GM19468 (cell line): ENCODE data around the gene TBC1D22A.

Experiments used
- ATAC-seq: cut with Tn5 transposase; IDR thresholded peaks from one replicate; pipeline ENCODE4 v1.9.1; 2021; ENCODE audit warnings: mild to moderate bottlenecking, moderate library complexity, moderate number of reproducible peaks; ENCODE audit not compliant: unreplicated experiment; ENCODE audit errors: extremely low read depth

Gene TBC1D22A

GRCh38 chr22:47098121-47098520 lies 335.7 kb downstream of the TBC1D22A start:
- no peak for ATAC-seq

DNA sequence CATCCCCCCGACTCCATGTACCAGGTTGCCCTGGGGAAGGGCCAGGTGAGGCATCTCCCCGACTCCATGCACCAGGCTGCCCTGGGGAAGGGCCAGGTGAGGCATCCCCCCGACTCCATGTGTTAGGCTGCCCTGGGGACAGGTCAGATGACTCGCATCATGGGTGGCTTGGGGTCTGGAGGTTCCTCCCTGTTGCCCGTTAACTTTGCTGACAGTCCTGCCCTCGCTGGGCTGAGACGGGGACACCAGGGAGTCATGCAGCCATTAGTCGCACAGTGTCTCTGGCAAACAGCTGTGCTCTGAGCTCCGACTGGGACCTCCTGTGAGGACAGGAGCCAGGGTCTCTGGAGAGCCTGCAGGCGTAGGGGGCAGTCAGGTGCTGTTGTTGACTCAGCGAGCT lies 336.1 kb downstream of the TBC1D22A start:
- ATAC-seq = no peak

- ATAC-seq = no peak
Observed at GRCh38 chr22:47100019-47100418, 337.6 kb downstream of the TBC1D22A start.

DNA sequence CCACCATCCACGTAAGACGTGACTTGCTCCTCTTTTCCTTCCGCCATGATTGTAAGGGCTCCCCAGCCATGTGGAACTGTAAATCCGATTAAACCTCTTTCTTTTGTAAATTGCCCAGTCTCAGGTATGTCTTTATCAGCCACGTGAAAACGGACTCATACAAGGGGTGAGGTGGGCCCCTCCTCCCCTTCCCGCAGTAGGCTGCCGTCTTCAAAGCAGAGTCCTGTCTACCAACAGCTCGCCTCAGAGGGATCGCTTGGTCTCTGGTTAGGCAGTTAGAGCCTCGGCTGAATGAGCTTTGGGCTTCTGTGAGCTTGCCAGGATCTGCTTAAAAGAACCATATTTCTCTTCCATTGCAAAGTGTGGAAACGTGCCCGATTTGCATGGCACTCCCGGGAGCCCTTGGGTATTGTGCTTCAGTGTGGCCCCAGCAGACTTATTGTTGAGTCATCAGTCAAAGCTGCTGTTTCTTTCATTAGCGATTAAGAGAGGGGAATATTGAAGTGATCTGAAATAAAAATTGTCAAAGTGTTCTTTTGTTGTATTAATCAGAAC lies 338.3 kb downstream of the TBC1D22A start:
- ATAC-seq = no peak

DNA sequence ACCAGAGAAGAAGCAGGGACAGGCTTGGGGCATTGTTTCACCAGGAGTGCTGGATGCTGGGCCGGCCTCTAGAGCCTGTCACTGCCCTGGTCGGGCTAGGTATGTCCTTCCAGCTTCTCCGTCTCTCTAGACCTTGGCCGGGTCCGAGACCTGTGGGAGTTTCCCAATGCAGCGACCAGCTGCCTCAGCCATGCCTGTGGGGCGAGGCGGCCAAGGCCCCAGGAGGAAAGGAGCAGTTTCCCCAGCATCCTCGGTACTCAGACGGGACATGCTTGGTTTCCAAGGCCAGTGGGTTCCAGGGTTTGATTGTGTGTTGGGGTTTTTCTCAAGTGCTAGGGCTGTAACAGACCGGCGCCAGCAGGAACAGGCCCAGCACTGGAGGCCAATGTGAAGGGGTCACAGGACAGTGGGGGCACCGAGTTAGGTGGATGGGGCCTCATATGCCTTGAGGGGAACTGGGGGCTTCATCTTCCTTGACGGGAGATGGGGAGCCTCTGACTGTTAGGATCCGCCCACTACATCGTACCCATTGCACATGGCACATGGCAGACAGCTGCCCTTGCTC lies 339.0 kb downstream of the TBC1D22A start:
- no peak for ATAC-seq

GRCh38 chr22:47102081-47102480 lies 339.6 kb downstream of the TBC1D22A start:
- ATAC-seq = no peak

- no peak for ATAC-seq
Observed at GRCh38 chr22:47102648-47103047, 340.2 kb downstream of the TBC1D22A start.

GRCh38 chr22:47105085-47105484 lies 342.6 kb downstream of the TBC1D22A start:
- no peak for ATAC-seq

DNA sequence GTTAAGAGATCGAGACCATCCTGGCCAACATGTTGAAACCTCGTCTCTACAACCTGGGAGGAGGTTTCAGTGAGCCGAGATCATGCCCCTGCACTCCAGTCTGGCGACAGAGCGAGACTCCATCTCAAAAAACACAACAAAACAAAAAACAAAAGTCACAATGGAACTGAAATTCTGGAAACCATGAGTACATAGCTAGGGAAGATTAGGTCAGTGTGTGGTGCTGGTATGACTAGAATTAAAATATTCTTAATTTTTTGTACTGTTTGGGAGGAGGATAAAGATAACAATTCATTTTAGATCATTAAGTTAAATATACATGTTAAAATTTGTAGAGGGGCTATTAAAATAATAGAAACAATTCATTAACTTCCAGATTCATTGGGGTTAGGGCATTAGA lies 344.4 kb downstream of the TBC1D22A start:
- no peak for ATAC-seq

- ATAC-seq = no peak
Observed at GRCh38 chr22:47107431-47107830, 345.0 kb downstream of the TBC1D22A start.

DNA sequence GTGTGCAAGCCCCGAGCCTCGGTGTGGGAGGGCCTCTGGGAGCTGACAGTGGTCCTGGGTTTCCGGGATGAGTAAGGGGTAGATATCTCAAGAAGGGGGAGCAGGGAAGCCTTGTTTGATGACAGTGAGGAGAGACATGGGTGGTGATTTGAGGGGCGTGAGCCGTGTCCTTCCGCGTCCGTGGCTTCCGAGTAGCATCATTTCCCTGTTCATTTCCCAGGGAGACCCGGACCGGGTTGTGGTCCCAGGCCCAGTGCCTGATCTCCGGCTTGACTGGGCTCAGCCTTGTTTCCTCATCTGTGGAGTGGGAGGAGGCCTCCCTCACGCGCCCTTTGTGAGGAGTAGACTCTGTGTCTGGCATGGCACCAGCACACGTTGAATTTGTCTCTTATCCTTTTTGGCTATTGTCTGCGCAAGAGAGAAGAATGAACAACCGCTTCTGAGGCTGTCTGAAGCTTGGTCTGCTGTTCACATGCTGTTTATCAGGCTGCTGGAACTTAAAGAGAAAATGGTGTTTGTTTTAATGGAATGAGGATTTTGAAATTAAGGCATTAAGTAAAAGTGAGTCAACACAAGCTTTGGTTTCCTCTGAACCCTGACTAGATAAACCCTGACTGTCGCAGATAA lies 348.5 kb downstream of the TBC1D22A start:
- no peak for ATAC-seq

DNA sequence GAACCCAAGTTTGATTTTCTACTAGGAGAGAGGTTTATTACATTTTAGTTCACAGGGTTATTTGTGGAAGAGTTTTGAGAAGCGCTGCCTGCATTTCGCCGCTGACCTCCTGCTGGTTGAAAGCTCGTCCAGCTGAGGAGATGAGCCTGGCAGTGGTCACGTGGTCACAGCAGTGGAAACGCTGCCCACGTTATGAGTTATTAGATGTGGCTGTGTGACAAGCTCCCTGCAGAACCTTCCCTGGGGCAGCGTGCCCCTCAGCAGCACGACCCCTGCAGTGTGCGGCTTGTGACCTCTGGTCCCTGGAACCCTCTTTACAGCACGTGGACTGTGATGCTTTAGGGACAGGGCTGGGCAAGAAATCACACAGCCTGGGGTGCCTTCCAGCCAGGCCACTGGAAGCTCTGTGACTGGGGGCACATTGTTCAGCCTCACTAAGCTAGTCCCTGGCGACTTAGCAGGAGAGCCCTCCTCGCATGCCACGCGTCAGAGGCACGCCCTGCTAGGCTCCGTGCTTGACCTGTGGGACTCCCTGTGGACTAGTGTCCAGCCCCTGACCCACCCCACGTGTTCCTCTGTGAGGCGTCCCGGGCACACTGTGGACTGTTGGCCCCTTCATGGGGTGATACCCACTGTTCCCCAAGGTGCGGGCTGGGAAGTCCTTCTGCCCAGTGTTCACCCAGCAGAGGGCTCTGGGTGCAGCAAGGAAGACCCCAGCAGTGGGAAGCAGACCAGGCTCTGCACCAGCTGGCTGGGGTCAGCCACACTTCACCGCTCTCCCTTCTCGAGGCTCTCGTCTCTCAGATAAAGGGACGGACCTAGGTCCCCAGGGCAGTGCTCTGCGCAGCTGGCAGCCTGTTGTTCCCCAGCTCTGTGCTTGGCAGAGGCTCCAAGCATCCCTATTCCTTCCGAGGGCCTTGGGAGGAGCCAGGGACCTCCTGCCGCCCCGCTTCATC lies 349.5 kb downstream of the TBC1D22A start:
- no peak for ATAC-seq

- no peak for ATAC-seq
Observed at GRCh38 chr22:47112582-47112965, 350.1 kb downstream of the TBC1D22A start.

GRCh38 chr22:47112994-47113852 lies 350.8 kb downstream of the TBC1D22A start:
- ATAC-seq = no peak

DNA sequence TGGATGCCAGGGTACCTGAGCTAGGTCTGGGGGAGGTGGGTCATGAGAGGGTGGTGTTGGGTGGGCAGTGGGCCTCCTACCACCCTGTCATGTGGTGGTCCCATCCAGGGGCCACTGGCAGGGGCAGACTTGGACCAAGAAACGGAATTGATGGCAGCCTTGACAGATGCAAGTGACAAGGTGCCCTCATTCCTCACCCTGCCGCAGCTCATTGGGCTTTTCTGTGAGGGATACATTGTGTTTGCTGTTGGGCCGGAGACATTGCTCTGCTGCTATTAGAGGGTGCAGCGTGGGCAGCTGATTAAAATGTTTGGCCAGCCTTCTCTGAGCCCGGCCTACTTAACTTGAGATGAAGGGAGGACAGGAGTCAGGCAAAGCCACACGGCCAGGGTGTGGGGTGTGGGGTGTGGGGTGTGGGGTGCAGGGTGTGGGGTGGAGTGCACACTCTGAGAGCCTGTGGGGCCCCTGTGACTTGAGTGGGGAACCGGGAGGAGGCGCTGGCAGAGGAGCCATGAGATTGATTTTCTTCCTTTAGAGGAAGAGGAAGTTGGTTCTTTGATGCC lies 351.5 kb downstream of the TBC1D22A start:
- no peak for ATAC-seq

GRCh38 chr22:47114813-47115517 lies 352.5 kb downstream of the TBC1D22A start:
- no peak for ATAC-seq

DNA sequence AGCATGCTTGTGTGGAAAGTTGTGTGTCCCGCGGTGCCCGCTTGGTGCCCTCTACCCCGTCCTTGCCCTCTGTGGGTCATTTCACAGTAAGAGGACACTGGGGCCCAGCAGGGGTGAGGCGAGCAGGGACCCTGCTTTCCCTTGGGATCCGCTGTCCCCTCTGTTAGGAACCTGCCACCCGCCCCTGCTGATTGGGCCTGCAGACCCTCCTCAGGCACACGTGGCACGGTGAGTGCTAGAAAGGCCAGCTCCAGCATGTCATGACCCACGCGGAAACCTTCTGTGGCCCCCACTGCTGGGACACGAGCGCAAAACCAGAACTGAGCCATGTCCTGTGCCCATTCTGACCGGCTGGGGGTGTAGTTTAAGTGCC lies 353.1 kb downstream of the TBC1D22A start:
- ATAC-seq = no peak

DNA sequence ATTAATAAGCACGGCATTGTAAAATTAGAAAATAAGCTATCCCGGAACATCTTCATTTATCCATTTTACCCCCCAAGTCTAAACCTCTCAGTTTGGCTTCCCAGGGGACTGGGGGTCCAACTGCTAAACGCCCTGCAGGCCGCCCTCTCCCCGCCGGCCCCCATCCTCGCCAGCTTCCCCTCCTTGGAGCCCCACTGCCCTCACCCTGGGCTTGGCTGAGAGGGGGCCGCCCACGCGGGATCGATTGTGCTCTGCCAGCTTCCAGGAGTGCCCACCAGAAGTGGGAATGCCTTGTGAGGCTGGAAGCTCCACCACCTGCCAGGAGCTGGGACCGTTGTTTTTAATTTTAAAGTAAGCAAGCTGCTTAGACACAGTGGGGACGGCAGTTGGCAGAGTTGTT lies 353.5 kb downstream of the TBC1D22A start:
- no peak for ATAC-seq
